PC-3 (cell line): ENCODE measurements around the gene ARHGAP31. TPM values are rescaled to one million over a fixed set of nuclear protein-coding genes. Genes with fewer than 3 reads are reported as not detected.

Experiments used
- ATAC-seq: fragments of 200-7000 bp; cut with Tn5 transposase; 2 replicates; pipeline ENCODE4 v1.9.1; 2020; ENCODE audit warnings: mild to moderate bottlenecking, moderate library complexity
- BruUV-seq: library from RNA; stranded (reverse); fragments of 400-500 nt; replicated peaks from 2 replicates; lab custom pipeline; 2021; lab: Mats Ljungman, UMichigan
- CTCF ChIA-PET: fragments of 300-600 bp; sonication (Branson Sonifier 250); formaldehyde crosslinking; loops from one replicate; lab custom pipeline; 2022; ENCODE audit warnings: antibody characterized with exemption; lab: Charles Lee
- POLR2A ChIA-PET: fragments of 300-600 bp; sonication (Branson Sonifier 250); formaldehyde crosslinking; loops from one replicate; lab custom pipeline; 2022; ENCODE audit warnings: antibody characterized with exemption; ENCODE audit not compliant: unreplicated experiment; lab: Charles Lee
- DNase-seq: peaks from one replicate; pipeline ENCODE4 v3.0.0-alpha.2; 2015
- H2AFZ ChIP-seq: fragments of 300-600 bp; sonication (generic); 2 replicates; pipeline ENCODE4 v1.6.0; 2016; ENCODE audit warnings: antibody characterized with exemption, low read length
- H3F3A ChIP-seq: fragments of 300-600 bp; sonication (generic); one replicate; pipeline ENCODE4 v1.6.0; 2017; ENCODE audit warnings: antibody characterized with exemption, low read length, control low read depth, mild to moderate bottlenecking; ENCODE audit not compliant: unreplicated experiment
- H3K27ac ChIP-seq: fragments of 300-600 bp; sonication (generic); 2 replicates; pipeline ENCODE4 v1.5.1; 2016; ENCODE audit warnings: mild to moderate bottlenecking, low read length
- H3K27me3 ChIP-seq: fragments of 300-600 bp; sonication (generic); 2 replicates; pipeline ENCODE4 v1.6.1; 2016; ENCODE audit warnings: low read length, mixed read lengths
- H3K36me3 ChIP-seq: fragments of 300-600 bp; sonication (generic); 2 replicates; pipeline ENCODE4 v1.6.1; 2016; ENCODE audit warnings: low read depth, mixed run types, low read length, mixed read lengths
- H3K4me1 ChIP-seq: fragments of 300-600 bp; sonication (generic); 2 replicates; pipeline ENCODE4 v1.5.1; 2016; ENCODE audit warnings: low read length; ENCODE audit not compliant: insufficient read depth
- H3K4me2 ChIP-seq: fragments of 300-600 bp; sonication (generic); 2 replicates; pipeline ENCODE4 v1.6.0; 2016; ENCODE audit warnings: low read length
- H3K4me3 ChIP-seq: fragments of 300-600 bp; sonication (generic); 2 replicates; pipeline ENCODE4 v1.5.1; 2016; ENCODE audit warnings: mild to moderate bottlenecking, low read length, mixed read lengths
- H3K79me2 ChIP-seq: fragments of 300-600 bp; sonication (generic); 2 replicates; pipeline ENCODE4 v1.6.1; 2017; ENCODE audit warnings: low read length, mixed read lengths
- H3K9ac ChIP-seq: fragments of 300-600 bp; sonication (generic); 2 replicates; pipeline ENCODE4 v1.6.0; 2016; ENCODE audit warnings: mild to moderate bottlenecking, low read length
- H3K9me2 ChIP-seq: fragments of 300-600 bp; sonication (generic); replicated peaks from 2 replicates; pipeline ENCODE4 v1.6.1; 2016; ENCODE audit warnings: mixed run types, low read length, mixed read lengths
- H3K9me3 ChIP-seq: fragments of 300-600 bp; sonication (generic); 2 replicates; pipeline ENCODE4 v1.6.1; 2016; ENCODE audit warnings: low read length, mixed read lengths
- H4K20me1 ChIP-seq: fragments of 300-600 bp; sonication (generic); 2 replicates; pipeline ENCODE4 v1.6.1; 2016; ENCODE audit warnings: low read length, mixed read lengths
- EZH2 ChIP-seq: fragments of 300-600 bp; sonication (generic); IDR thresholded peaks from one replicate; pipeline ENCODE4 v1.6.1; 2017; ENCODE audit warnings: antibody characterized with exemption, mild to moderate bottlenecking, low read length; ENCODE audit not compliant: unreplicated experiment
- EZH2phosphoT487 ChIP-seq: fragments of 300-600 bp; sonication (generic); IDR thresholded peaks from 2 replicates; pipeline ENCODE4 v1.6.1; 2018; ENCODE audit warnings: mild to moderate bottlenecking, antibody characterized with exemption, low read length, borderline replicate concordance
- intact Hi-C: fragments of 100-400 bp; cut with micrococcal nuclease; formaldehyde crosslinking; loops from 2 replicates; pipeline ENCODE4 v1.9.0; 2023
- total RNA-seq: library from RNA; depleted of rRNA; stranded (reverse); fragments of >200 nt; gene quantifications from 2 replicates; pipeline ENCODE4 v1.2.3, GENCODE V29; 2014
- TF ChIP-seq, protein P1 (sequence below): fragments of 300-600 bp; sonication (generic); conservative IDR thresholded peaks from 2 replicates; pipeline ENCODE4 v1.5.1; 2017; ENCODE audit warnings: antibody characterized with exemption, low read depth, mild to moderate bottlenecking, low read length

Gene ARHGAP31
- total RNA-seq, 1 experiment from 2014 or later = 7.8 TPM

DNA sequence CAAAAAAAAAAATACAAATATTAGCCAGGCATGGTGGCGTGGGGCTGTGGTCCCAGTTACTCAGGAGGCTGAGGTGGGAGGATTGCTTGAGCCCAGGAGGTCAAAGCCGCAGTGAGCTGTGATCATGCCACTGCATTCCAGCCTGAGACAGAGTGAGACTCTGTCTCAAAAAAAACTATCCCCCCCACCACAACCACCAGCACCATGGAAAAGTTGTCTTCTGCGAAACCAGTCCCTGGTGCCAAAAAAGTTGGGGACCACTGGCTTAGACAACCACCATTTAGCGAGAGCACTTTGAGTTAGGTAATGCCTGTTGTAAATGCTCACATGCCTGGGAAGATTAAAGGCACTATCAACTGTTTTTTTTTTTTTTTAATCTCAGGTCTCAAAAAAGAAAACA, 15.4 kb downstream of the ARHGAP31 start:
- ChIA-PET CTCF (no interaction called here), POLR2A (no interaction called here)
- Histone ChIP-seq H3K79me2 (peaks cover 17% of the 10 kb centered on the region), H4K20me1 (no peaks in the 10 kb centered on the region), H3K4me1 (peaks cover 33% of the 10 kb centered on the region), H2AFZ (no peak overlapping the region), H3K4me3 (no peak overlapping the region), H3K27me3 (no peaks in the 10 kb centered on the region), H3F3A (no peaks in the 10 kb centered on the region), H3K4me2 (no peak overlapping the region), H3K27ac (0 out of 2 replicates have a peak overlapping the region, but pooled peaks have one; percentile 5), H3K9me3 (no peaks in the 10 kb centered on the region), H3K9ac (no peak overlapping the region), H3K36me3 (no peaks in the 10 kb centered on the region), H3K9me2 (no peaks in the 10 kb centered on the region)
- ATAC-seq (no peak), DNase-seq (no peak)
- no TSS peak for BruUV-seq
- TF ChIP-seq, protein P1, sequence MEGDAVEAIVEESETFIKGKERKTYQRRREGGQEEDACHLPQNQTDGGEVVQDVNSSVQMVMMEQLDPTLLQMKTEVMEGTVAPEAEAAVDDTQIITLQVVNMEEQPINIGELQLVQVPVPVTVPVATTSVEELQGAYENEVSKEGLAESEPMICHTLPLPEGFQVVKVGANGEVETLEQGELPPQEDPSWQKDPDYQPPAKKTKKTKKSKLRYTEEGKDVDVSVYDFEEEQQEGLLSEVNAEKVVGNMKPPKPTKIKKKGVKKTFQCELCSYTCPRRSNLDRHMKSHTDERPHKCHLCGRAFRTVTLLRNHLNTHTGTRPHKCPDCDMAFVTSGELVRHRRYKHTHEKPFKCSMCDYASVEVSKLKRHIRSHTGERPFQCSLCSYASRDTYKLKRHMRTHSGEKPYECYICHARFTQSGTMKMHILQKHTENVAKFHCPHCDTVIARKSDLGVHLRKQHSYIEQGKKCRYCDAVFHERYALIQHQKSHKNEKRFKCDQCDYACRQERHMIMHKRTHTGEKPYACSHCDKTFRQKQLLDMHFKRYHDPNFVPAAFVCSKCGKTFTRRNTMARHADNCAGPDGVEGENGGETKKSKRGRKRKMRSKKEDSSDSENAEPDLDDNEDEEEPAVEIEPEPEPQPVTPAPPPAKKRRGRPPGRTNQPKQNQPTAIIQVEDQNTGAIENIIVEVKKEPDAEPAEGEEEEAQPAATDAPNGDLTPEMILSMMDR = no peak
- TF ChIP-seq EZH2phosphoT487 = no peak
- no peak for TF ChIP-seq EZH2
- intact Hi-C loops = no loop called here

DNA sequence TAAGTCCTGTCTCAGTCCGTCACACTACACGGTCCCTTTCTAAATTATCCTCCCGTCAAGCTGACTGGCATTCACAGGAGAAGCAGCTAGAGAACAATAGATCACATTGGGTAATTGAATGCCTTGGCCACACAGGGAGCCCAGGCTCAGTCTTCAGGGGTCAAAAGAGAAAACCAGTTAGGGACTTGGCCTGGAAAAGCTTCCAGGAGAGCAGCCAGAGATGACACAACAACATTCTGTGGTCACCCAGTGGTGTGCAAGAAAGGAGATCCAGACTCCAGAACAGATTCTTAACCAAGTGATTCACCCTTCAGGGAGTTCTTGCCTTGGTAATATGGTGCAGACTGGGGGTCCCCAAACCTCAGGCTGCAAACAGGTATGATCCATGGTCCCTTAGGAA, 15.9 kb downstream of the ARHGAP31 start:
- POLR2A ChIA-PET = no interaction called here
- H3K79me2 ChIP-seq = peaks cover 17% of the 10 kb centered on the region
- BruUV-seq = no TSS peak
- no peak overlapping the region for H3K9ac ChIP-seq
- H3K9me2 ChIP-seq = no peaks in the 10 kb centered on the region
- intact Hi-C loops = no loop called here
- H3F3A ChIP-seq = no peaks in the 10 kb centered on the region
- H3K4me2 ChIP-seq = 0 out of 2 replicates have a peak overlapping the region, but pooled peaks have one; percentile 9
- TF ChIP-seq EZH2phosphoT487 (no peak), EZH2 (no peak)
- TF ChIP-seq, protein P1 = no peak
- no peaks in the 10 kb centered on the region for H3K27me3 ChIP-seq
- H3K9me3 ChIP-seq = no peaks in the 10 kb centered on the region
- peak; percentile 27 for ATAC-seq
- H3K36me3 ChIP-seq = no peaks in the 10 kb centered on the region
- H3K4me3 ChIP-seq = no peak overlapping the region
- DNase-seq = peak; percentile 81
- CTCF ChIA-PET = no interaction called here
- peak overlapping the region; percentile 77 for H3K27ac ChIP-seq
- H4K20me1 ChIP-seq = no peaks in the 10 kb centered on the region
- H2AFZ ChIP-seq = no peak overlapping the region
- peaks cover 32% of the 10 kb centered on the region for H3K4me1 ChIP-seq

DNA sequence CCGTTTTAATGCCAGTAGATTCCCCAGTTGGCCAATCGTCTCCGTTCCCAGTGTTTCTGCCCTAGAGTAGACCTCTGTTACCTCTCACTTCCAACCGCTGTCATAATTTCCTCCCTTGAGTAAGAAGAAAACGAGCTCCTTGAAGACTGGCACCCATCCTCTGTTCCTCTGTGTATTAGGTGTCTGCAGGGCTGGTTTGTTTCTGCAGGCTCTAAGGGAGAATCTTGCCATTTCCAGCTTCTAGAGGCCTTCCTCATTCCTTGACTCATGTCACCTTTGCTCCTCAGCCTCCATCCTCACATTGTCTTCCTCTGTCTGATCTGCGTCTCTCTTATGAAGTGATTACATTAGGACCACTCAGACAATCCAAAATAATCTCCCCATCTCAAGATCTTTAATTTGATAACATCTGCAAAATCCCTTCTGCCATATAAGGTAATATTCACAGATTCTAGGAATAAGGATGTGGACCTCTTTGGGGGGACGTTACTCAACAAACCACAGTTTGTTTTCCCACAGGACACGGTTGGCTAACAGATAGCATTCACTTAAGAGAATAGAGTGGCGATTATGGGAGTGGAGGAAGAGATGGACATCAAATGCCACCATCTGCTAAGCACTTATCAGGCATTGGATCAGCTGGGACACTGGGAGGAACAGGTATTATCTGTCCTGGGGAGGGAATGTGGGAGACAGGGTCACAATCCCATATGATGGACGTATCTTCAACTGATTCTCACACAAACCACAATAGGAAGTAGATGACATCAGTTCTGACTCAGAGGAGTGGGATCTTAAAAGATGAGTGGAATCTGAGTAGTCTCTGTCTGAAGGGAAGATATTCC, 17.1 kb downstream of the ARHGAP31 start:
- Histone ChIP-seq H3K9ac (no peak overlapping the region), H3K4me2 (peak overlapping the region; percentile 43), H4K20me1 (no peaks in the 10 kb centered on the region), H3F3A (no peaks in the 10 kb centered on the region), H3K4me3 (no peak overlapping the region), H3K27me3 (no peaks in the 10 kb centered on the region), H3K4me1 (peaks cover 32% of the 10 kb centered on the region), H2AFZ (peak overlapping the region; percentile 9; the same call in 1 of the 2 replicates), H3K36me3 (no peaks in the 10 kb centered on the region), H3K79me2 (peaks cover 11% of the 10 kb centered on the region; the same call in 1 of the 2 replicates), H3K27ac (peak overlapping the region; percentile 77), H3K9me3 (no peaks in the 10 kb centered on the region), H3K9me2 (no peaks in the 10 kb centered on the region)
- BruUV-seq = no TSS peak
- ChIA-PET CTCF (no interaction called here), POLR2A (no interaction called here)
- ATAC-seq (peak; percentile 90), DNase-seq (peak; percentile 94)
- TF ChIP-seq, protein P1 = no peak
- no peak for TF ChIP-seq EZH2phosphoT487
- no peak for TF ChIP-seq EZH2
- intact Hi-C loops = no loop called here
